ENCODE data around the gene CTAGE9. TPM values are rescaled to one million over a fixed set of nuclear protein-coding genes. Genes with fewer than 3 reads are reported as not detected.
A peak's percentile ranks its signal among the peaks of the same experiment; 100 is the strongest.

Gene CTAGE9
- total RNA-seq, 2 experiments from 2014 or later, result not detected

GRCh38 chr6:131696956-131697355 lies 13.9 kb downstream of the CTAGE9 start:
- CTCF ChIA-PET (ENCODE audit: unreplicated experiment), result no interaction called here
- TF ChIP-seq EZH2phosphoT487 (IDR thresholded peaks at IDR 0.05; ENCODE audit: borderline replicate concordance, low read depth, low read length), result no peak
- no peak for TF ChIP-seq CTCF (conservative IDR thresholded peaks at IDR 0.05; ENCODE audit: low read length)
- no peak for DNase-seq (ENCODE audit: low spot score)
- no peaks in the 10 kb centered on the region for H3K79me2 ChIP-seq (ENCODE audit: insufficient read depth, low read depth, low read length)
- H3K4me2 ChIP-seq (ENCODE audit: low read length), result no peak overlapping the region
- H3K9me2 ChIP-seq (ENCODE audit: insufficient read depth, low read length), result no peaks in the 10 kb centered on the region
- no peaks in the 10 kb centered on the region for H3K9me3 ChIP-seq (ENCODE audit: low read length)
- no peak overlapping the region for H2AFZ ChIP-seq (ENCODE audit: low read length)
- POLR2A ChIA-PET, result no interaction called here
- no peaks in the 10 kb centered on the region for H3K36me3 ChIP-seq (ENCODE audit: insufficient read depth, low read length)
- no TSS peak for BruUV-seq (replicated peaks)
- H3K4me1 ChIP-seq (ENCODE audit: insufficient read depth, low read length, poor library complexity, severe bottlenecking), result peaks cover 4% of the 10 kb centered on the region
- no peak overlapping the region for H3K27ac ChIP-seq (ENCODE audit: low read depth, low read length, poor library complexity, severe bottlenecking)
- no peak overlapping the region for H3K4me3 ChIP-seq (ENCODE audit: low read depth, low read length, poor library complexity, severe bottlenecking)
- intact Hi-C loops (cut with micrococcal nuclease; ENCODE audit: unreplicated experiment), result no loop called here
- H4K20me1 ChIP-seq (ENCODE audit: insufficient read depth, low read length), result no peaks in the 10 kb centered on the region

- intact Hi-C loops (cut with micrococcal nuclease; ENCODE audit: unreplicated experiment), result no loop called here
- H3K4me2 ChIP-seq (ENCODE audit: low read length), result no peak overlapping the region
- no peaks in the 10 kb centered on the region for H3K79me2 ChIP-seq (ENCODE audit: insufficient read depth, low read depth, low read length)
- ChIA-PET CTCF (ENCODE audit: unreplicated experiment) (interaction anchor here (0.8 kb wide), 1 partner anchor 215 kb away, joined by 4 read pairs; no protein-coding TSS in a partner anchor), POLR2A (no interaction called here)
- no peak overlapping the region for H3K27ac ChIP-seq (ENCODE audit: low read depth, low read length, poor library complexity, severe bottlenecking)
- H3K4me1 ChIP-seq (ENCODE audit: insufficient read depth, low read length, poor library complexity, severe bottlenecking), result peaks cover 8% of the 10 kb centered on the region
- no peaks in the 10 kb centered on the region for H3K9me3 ChIP-seq (ENCODE audit: low read length)
- H3K4me3 ChIP-seq (ENCODE audit: low read depth, low read length, poor library complexity, severe bottlenecking), result no peak overlapping the region
- BruUV-seq (replicated peaks), result no TSS peak
- no peaks in the 10 kb centered on the region for H4K20me1 ChIP-seq (ENCODE audit: insufficient read depth, low read length)
- TF ChIP-seq EZH2phosphoT487 (IDR thresholded peaks at IDR 0.05; ENCODE audit: borderline replicate concordance, low read depth, low read length), result no peak
- peak; percentile 82 for TF ChIP-seq CTCF (conservative IDR thresholded peaks at IDR 0.05; ENCODE audit: low read length)
- peak; percentile 57 for DNase-seq (ENCODE audit: low spot score)
- H3K36me3 ChIP-seq (ENCODE audit: insufficient read depth, low read length), result no peaks in the 10 kb centered on the region
- no peak overlapping the region for H2AFZ ChIP-seq (ENCODE audit: low read length)
- no peaks in the 10 kb centered on the region for H3K9me2 ChIP-seq (ENCODE audit: insufficient read depth, low read length)
Observed at GRCh38 chr6:131694832-131695426, 15.9 kb downstream of the CTAGE9 start.

DNA sequence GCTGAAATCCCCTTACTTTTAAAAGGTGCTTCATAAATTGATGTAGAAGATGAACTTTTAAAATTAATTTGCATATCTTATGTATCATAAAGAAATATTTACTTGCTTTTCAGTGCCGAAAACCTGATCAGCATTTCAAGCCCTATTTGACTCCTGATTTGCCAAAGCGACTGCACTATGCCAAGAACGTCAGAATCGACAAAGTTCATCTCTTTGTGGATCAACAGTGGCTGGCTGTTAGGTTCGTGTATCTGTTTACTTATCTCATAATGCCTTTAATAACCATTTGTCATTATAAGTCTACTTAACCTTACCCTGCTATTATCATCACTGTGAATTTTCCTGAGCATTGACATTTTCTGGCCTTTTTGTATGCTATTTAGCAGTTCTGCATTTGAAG lies 17.4 kb downstream of the CTAGE9 start:
- Histone ChIP-seq H3K79me2 (ENCODE audit: insufficient read depth, low read depth, low read length) (no peaks in the 10 kb centered on the region), H3K4me3 (ENCODE audit: low read depth, low read length, poor library complexity, severe bottlenecking) (no peak overlapping the region), H3K9me2 (ENCODE audit: insufficient read depth, low read length) (no peaks in the 10 kb centered on the region), H2AFZ (ENCODE audit: low read length) (no peak overlapping the region), H3K36me3 (ENCODE audit: insufficient read depth, low read length) (no peaks in the 10 kb centered on the region), H3K9me3 (ENCODE audit: low read length) (no peaks in the 10 kb centered on the region), H3K27ac (ENCODE audit: low read depth, low read length, poor library complexity, severe bottlenecking) (no peak overlapping the region), H4K20me1 (ENCODE audit: insufficient read depth, low read length) (no peaks in the 10 kb centered on the region), H3K4me1 (ENCODE audit: insufficient read depth, low read length, poor library complexity, severe bottlenecking) (peaks cover 8% of the 10 kb centered on the region), H3K4me2 (ENCODE audit: low read length) (no peak overlapping the region)
- TF ChIP-seq EZH2phosphoT487 (IDR thresholded peaks at IDR 0.05; ENCODE audit: borderline replicate concordance, low read depth, low read length), result no peak
- no peak for TF ChIP-seq CTCF (conservative IDR thresholded peaks at IDR 0.05; ENCODE audit: low read length)
- intact Hi-C loops (cut with micrococcal nuclease; ENCODE audit: unreplicated experiment), result no loop called here
- no peak for DNase-seq (ENCODE audit: low spot score)
- ChIA-PET POLR2A (interaction anchor here (0.6 kb wide), 1 partner anchor 1120 kb away, joined by 4 read pairs; no protein-coding TSS in a partner anchor), CTCF (ENCODE audit: unreplicated experiment) (no interaction called here)
- no TSS peak for BruUV-seq (replicated peaks)
